A549 (cell line): ENCODE data around the gene RAB26.
"Not testable (repeated sequence)": the region's sequence is repeated elsewhere in the genome, so short reads cannot be mapped to it uniquely, and the experiment has no call there.

Source experiments
- CEBPB ChIP-seq, 2 experiments: fragments of >200 bp in 1 of 2; sonication (Bioruptor Twin) in 1 of 2; formaldehyde crosslinking in 1 of 2; IDR thresholded peaks; 2 replicates each; pipeline ENCODE4 v1.6.1; 2012 to 2016
- CTCF ChIP-seq: fragments of >200 bp; sonication (Bioruptor Twin); formaldehyde crosslinking; IDR thresholded peaks from 3 replicates; pipeline ENCODE4 v1.5.1; 2016
- FOSL2 ChIP-seq, 2 experiments: fragments of 450-650 bp in 1 of 2; fragments of >200 bp in 1 of 2; sonication (Bioruptor Twin) in 1 of 2; formaldehyde crosslinking; IDR thresholded peaks; 2 replicates each; pipeline versions ENCODE4 v1.5.0 to v1.6.1; 2016 to 2020; ENCODE audit warnings: mild to moderate bottlenecking in 1 of 2, moderate library complexity in 1 of 2
- JUNB ChIP-seq: fragments of >200 bp; sonication (Bioruptor Twin); formaldehyde crosslinking; IDR thresholded peaks from 2 replicates; pipeline ENCODE4 v1.6.1; 2016
- MAFK ChIP-seq: fragments of 450-650 bp; IDR thresholded peaks from 2 replicates; pipeline ENCODE4 v1.6.1; 2014; ENCODE audit not compliant: partially characterized antibody
- POLR2A ChIP-seq: IDR thresholded peaks from 2 replicates; pipeline ENCODE4 v1.6.1; 2012; ENCODE audit warnings: mild to moderate bottlenecking, low read length
- RCOR1 ChIP-seq: fragments of 150-350 bp; IDR thresholded peaks from 2 replicates; pipeline ENCODE4 v1.6.1; 2014; ENCODE audit warnings: antibody characterized with exemption, low read length, low read depth

GRCh38 chr16:2114885-2115590, 33.4 kb upstream of the RAB26 start:
- not testable (repeated sequence) for TF ChIP-seq POLR2A; RCOR1; CEBPB (IDR thresholded peaks at IDR 0.05); CTCF; FOSL2 (IDR thresholded peaks at IDR 0.05); FOSL2 (CRISPR knock-in tag; IDR thresholded peaks at IDR 0.05); MAFK; JUNB
